GM13977 (cell line): ENCODE data around the gene MEAK7.

Source experiments
- DNase-seq: peaks from one replicate; pipeline ENCODE4 v3.0.0; 2012; ENCODE audit warnings: low spot score
- CTCF ChIP-seq: IDR thresholded peaks from 2 replicates; pipeline ENCODE4 v1.5.1; 2012; ENCODE audit warnings: mild to moderate bottlenecking, control low read depth; ENCODE audit not compliant: insufficient read depth; ENCODE audit errors: extremely low read depth, missing control alignments
- in situ Hi-C: fragments of 300-500 bp; cut with MboI; formaldehyde crosslinking; loops from one replicate; pipeline ENCODE4 v1.12.0; 2022; ENCODE audit warnings: low sequenced_read_pairs, low pct_unique_long_range_greater_than_20kb, mixed read lengths, inconsistent platforms; ENCODE audit not compliant: unreplicated experiment

MEAK7 gene

GRCh38 chr16:84507011-84507982, 2.8 kb upstream of the MEAK7 start:
- in situ Hi-C loops: loop anchor here (5.0 to 25.0 kb wide), 2 partner anchors 220 to 455 kb away; no protein-coding TSS in a partner anchor
- no peak for TF ChIP-seq CTCF
- peak; percentile 67 for DNase-seq

GRCh38 chr16:84505249-84506187, 1.1 kb upstream of the MEAK7 start:
- DNase-seq: no peak
- in situ Hi-C loops: loop anchor here (5.0 to 25.0 kb wide), 2 partner anchors 222 to 457 kb away; no protein-coding TSS in a partner anchor

GRCh38 chr16:84503751-84504395, 586 bp downstream of the MEAK7 start:
- no peak for DNase-seq
- in situ Hi-C loops: loop anchor here (25.0 kb wide), 1 partner anchor 458 kb away; no protein-coding TSS in a partner anchor
- no peak for TF ChIP-seq CTCF

More at GRCh38 chr16:84505249-84506187, 1.1 kb upstream of the MEAK7 start:
- TF ChIP-seq CTCF: no peak

- DNase-seq: no peak
- in situ Hi-C loops: loop anchor here (25.0 kb wide), 1 partner anchor 460 kb away; no protein-coding TSS in a partner anchor
- TF ChIP-seq CTCF: no peak
Measured at GRCh38 chr16:84502581-84502980, 1.9 kb downstream of the MEAK7 start.

GRCh38 chr16:84502075-84502474, 2.4 kb downstream of the MEAK7 start:
- DNase-seq: no peak
- in situ Hi-C loops: loop anchor here (25.0 kb wide), 1 partner anchor 460 kb away; no protein-coding TSS in a partner anchor
- no peak for TF ChIP-seq CTCF
